Osteoblast (primary cell): ENCODE data around the gene SUPV3L1. TPM values are rescaled to one million over a fixed set of nuclear protein-coding genes. Genes with fewer than 3 reads are reported as not detected.

ENCODE experiments used
- DNase-seq: peaks from one replicate; pipeline ENCODE4 v3.0.0; 2011; ENCODE audit warnings: low spot score, mixed read lengths; ENCODE audit not compliant: insufficient read length; ENCODE audit errors: missing footprints
- H2AFZ ChIP-seq: 2 replicates; pipeline ENCODE4 v1.6.0; 2011; ENCODE audit warnings: mild to moderate bottlenecking, low read length
- H3K27ac ChIP-seq: 2 replicates; pipeline ENCODE4 v1.5.1; 2011; ENCODE audit warnings: mild to moderate bottlenecking, low read depth, low read length, moderate library complexity
- H3K27me3 ChIP-seq: 2 replicates; pipeline ENCODE4 v1.6.0; 2012; ENCODE audit warnings: mild to moderate bottlenecking, control low read depth, inconsistent platforms, low read length, moderate library complexity; ENCODE audit not compliant: insufficient read depth
- H3K36me3 ChIP-seq: 2 replicates; pipeline ENCODE4 v1.5.1; 2011; ENCODE audit warnings: mild to moderate bottlenecking, low read length, control low read depth, moderate library complexity; ENCODE audit not compliant: insufficient read depth
- H3K4me1 ChIP-seq: 2 replicates; pipeline ENCODE4 v1.5.1; 2011; ENCODE audit warnings: mild to moderate bottlenecking, low read length, control low read depth, moderate library complexity; ENCODE audit not compliant: insufficient read depth
- H3K4me2 ChIP-seq: 2 replicates; pipeline ENCODE4 v1.6.0; 2011; ENCODE audit warnings: mild to moderate bottlenecking, low read length; ENCODE audit not compliant: insufficient read depth
- H3K4me3 ChIP-seq: fragments of 200-600 bp; sonication (generic); 3 replicates; pipeline ENCODE4 v1.5.1; 2012; ENCODE audit warnings: mild to moderate bottlenecking, low read length, inconsistent platforms; ENCODE audit not compliant: insufficient read depth
- H3K79me2 ChIP-seq: 2 replicates; pipeline ENCODE4 v1.6.0; 2012; ENCODE audit warnings: mild to moderate bottlenecking, low read length, control low read depth, inconsistent platforms; ENCODE audit not compliant: insufficient read depth
- H3K9me3 ChIP-seq: 2 replicates; pipeline ENCODE4 v1.5.1; 2011; ENCODE audit warnings: low read depth, low read length, control low read depth
- H4K20me1 ChIP-seq: 2 replicates; pipeline ENCODE4 v1.6.0; 2012; ENCODE audit warnings: mild to moderate bottlenecking, low read length, control low read depth; ENCODE audit not compliant: insufficient read depth
- CTCF ChIP-seq: IDR thresholded peaks from 2 replicates; pipeline ENCODE4 v1.5.1; 2011; ENCODE audit warnings: mild to moderate bottlenecking, low read depth, low read length, moderate library complexity; ENCODE audit errors: extremely low read depth
- total RNA-seq: library from RNA; depleted of rRNA; stranded (reverse); fragments of >200 nt; gene quantifications from 2 replicates; pipeline ENCODE4 v1.2.3, GENCODE V29; 2012

SUPV3L1 gene
- total RNA-seq, 1 donor = 34.7 TPM

GRCh38 chr10:69242852-69243212 lies 62.8 kb downstream of the SUPV3L1 start:
- TF ChIP-seq CTCF = no peak
- DNase-seq = no peak
- Histone ChIP-seq H3K4me2 (no peak overlapping the region), H3K4me1 (peaks cover 32% of the 10 kb centered on the region), H2AFZ (no peak overlapping the region), H3K9me3 (no peaks in the 10 kb centered on the region), H3K4me3 (no peak overlapping the region), H3K27ac (no peak overlapping the region), H3K27me3 (no peaks in the 10 kb centered on the region), H3K79me2 (no peaks in the 10 kb centered on the region), H4K20me1 (no peaks in the 10 kb centered on the region), H3K36me3 (no peaks in the 10 kb centered on the region)

- Histone ChIP-seq H2AFZ (no peak overlapping the region), H3K4me3 (no peak overlapping the region), H3K4me1 (peaks cover 32% of the 10 kb centered on the region), H3K9me3 (no peaks in the 10 kb centered on the region), H3K36me3 (no peaks in the 10 kb centered on the region), H3K4me2 (no peak overlapping the region), H4K20me1 (no peaks in the 10 kb centered on the region), H3K79me2 (no peaks in the 10 kb centered on the region), H3K27ac (no peak overlapping the region), H3K27me3 (no peaks in the 10 kb centered on the region)
- DNase-seq = no peak
- no peak for TF ChIP-seq CTCF
Measured at GRCh38 chr10:69243817-69244216, 63.8 kb downstream of the SUPV3L1 start.

- H3K27ac ChIP-seq = no peak overlapping the region
- TF ChIP-seq CTCF = no peak
- no peaks in the 10 kb centered on the region for H3K27me3 ChIP-seq
- H3K4me3 ChIP-seq = no peak overlapping the region
- H2AFZ ChIP-seq = no peak overlapping the region
- H3K4me2 ChIP-seq = no peak overlapping the region
- peaks cover 17% of the 10 kb centered on the region for H3K4me1 ChIP-seq
- no peaks in the 10 kb centered on the region for H4K20me1 ChIP-seq
- no peaks in the 10 kb centered on the region for H3K9me3 ChIP-seq
- H3K36me3 ChIP-seq = no peaks in the 10 kb centered on the region
- DNase-seq = no peak
- no peaks in the 10 kb centered on the region for H3K79me2 ChIP-seq
Measured at GRCh38 chr10:69246036-69246435, 66.0 kb downstream of the SUPV3L1 start.

- Histone ChIP-seq H3K27ac (no peak overlapping the region), H2AFZ (no peak overlapping the region), H3K4me1 (peaks cover 12% of the 10 kb centered on the region), H3K36me3 (no peaks in the 10 kb centered on the region), H3K9me3 (no peaks in the 10 kb centered on the region), H3K27me3 (no peaks in the 10 kb centered on the region), H4K20me1 (no peaks in the 10 kb centered on the region), H3K4me2 (no peak overlapping the region), H3K4me3 (no peak overlapping the region), H3K79me2 (no peaks in the 10 kb centered on the region)
- DNase-seq = no peak
- TF ChIP-seq CTCF = no peak
Measured at GRCh38 chr10:69246581-69247312, 66.7 kb downstream of the SUPV3L1 start.
